ENCODE results near the gene PAGR1. TPM values are rescaled to one million over a fixed set of nuclear protein-coding genes. Genes with fewer than 3 reads are reported as not detected.
A peak's percentile ranks its signal among the peaks of the same experiment; 100 is the strongest.

The PAGR1 gene
- total and polyA plus RNA-seq, 2 of the 13 experiments (the other 11 are each of a cell fraction or from before 2014, with no cell fraction given): 9.8 to 66.4 TPM

DNA sequence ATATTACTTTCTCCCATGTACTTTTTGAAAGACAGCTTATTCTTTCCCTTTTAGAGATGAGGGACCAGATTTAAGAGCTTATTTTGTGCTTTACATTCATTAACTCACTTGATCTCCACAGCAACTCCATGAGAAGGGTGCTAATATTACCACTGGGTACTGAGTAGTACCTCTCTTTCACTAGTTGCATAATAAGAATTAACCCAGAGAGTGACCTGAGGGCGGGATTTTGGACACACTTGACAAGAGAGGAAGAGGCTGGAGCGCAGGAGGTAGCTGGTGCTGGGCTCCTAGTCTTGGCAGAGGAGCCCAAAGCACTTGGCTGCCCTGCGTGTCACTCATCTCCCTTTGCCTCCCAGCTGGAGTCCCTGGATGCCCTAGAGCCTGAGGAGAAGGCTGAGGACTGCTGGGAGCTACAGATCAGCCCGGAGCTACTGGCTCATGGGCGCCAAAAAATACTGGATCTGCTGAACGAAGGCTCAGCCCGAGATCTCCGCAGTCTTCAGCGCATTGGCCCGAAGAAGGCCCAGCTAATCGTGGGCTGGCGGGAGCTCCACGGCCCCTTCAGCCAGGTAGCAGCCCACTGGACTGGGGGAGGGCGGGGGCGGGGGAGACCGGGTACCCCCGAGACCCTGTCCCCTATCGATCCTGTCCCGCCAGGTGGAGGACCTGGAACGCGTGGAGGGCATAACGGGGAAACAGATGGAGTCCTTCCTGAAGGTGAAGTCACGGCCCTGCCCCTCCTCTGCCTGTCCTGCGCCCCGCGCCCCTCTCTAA is 11.3 kb upstream of the PAGR1 start:
- Histone ChIP-seq H3K27ac (ENCODE audit: extremely low read length, insufficient read depth, low read length) (peak overlapping the region; percentile 88), H3K27me3 (ENCODE audit: control insufficient read depth in 1 of 2, insufficient read depth in 2 of 2, low read length in 2 of 2) (no peaks in the 10 kb centered on the region), H4K20me1 (ENCODE audit: insufficient read depth, low read length) (peaks cover 14% of the 10 kb centered on the region; the same call in 1 of the 2 replicates), H3K36me3 (replicated peaks in 1 of 2; ENCODE audit: control insufficient read depth in 1 of 2, insufficient read depth in 2 of 2, low read length in 2 of 2) (peaks cover 19 to 53% of the 10 kb centered on the region in 2 experiments), H3K79me2 (ENCODE audit: insufficient read depth, low read length) (peaks cover 22% of the 10 kb centered on the region), H3K4me2 (ENCODE audit: low read depth, low read length) (peak overlapping the region; percentile 95), H2AFZ (ENCODE audit: low read length) (no peak overlapping the region), H3K9me3 (ENCODE audit: low read length) (no peaks in the 10 kb centered on the region), H3K9ac (ENCODE audit: insufficient read depth, low read depth, low read length) (peak overlapping the region; percentile 88), H3K4me3 (replicated peaks in 1 of 3; ENCODE audit: insufficient read depth in 1 of 3, low read depth in 2 of 3, low read length in 3 of 3) (peak overlapping the region; percentile 59 to 85 (median 77)), H3K4me1 (ENCODE audit: insufficient read depth, low read length) (peaks cover 41% of the 10 kb centered on the region)
- DNase-seq (ENCODE audit: low spot score) (no peak), ATAC-seq (peak; percentile 1; the same call in 2 of the 3 replicates), FAIRE-seq (no peak)
- TSS peak; percentile 90 for BruUV-seq (replicated peaks)
- intact Hi-C loops (cut with micrococcal nuclease; ENCODE audit: unreplicated experiment): loop anchor here (1.0 kb wide), 1 partner anchor 14 kb away; the partner anchor contains the start of gene KIF22
- ChIA-PET POLR2A (interaction anchor here (0.7 to 3.8 kb wide), 19 partner anchors 9 to 334 kb away, joined by 3 to 37 read pairs (median 4); partner anchors contain the start of genes ASPHD1, KIF22, MVP and PAGR1), CTCF (ENCODE audit: low intra/inter-chr PET ratio, low total read pairs) (no interaction called here)
- in situ Hi-C loops (cut with HindIII; ENCODE audit: extremely low pct_ligation_motif_present, low pct_unique_long_range_greater_than_20kb): loop anchor here (25.0 kb wide), 1 partner anchor 858 kb away; the partner anchor contains the start of genes FBRS and PRR14
- WGBS (ENCODE audit: low lambda C conversion rate): 35% methylated on average over 9 of the region's 26 CpGs
- TF ChIP-seq EHMT2 (IDR thresholded peaks at IDR 0.05; ENCODE audit: borderline replicate concordance, low read depth, low read length) (no peak), ZNF577 (CRISPR knock-in tag; IDR thresholded peaks at IDR 0.05; ENCODE audit: borderline replicate concordance, low read depth) (0 out of 2 replicates have a peak, but pooled peaks have one; percentile 20), KLF11 (CRISPR knock-in tag; IDR thresholded peaks at IDR 0.05) (no peak), ZNF30 (CRISPR knock-in tag; IDR thresholded peaks at IDR 0.05) (0 out of 2 replicates have a peak, but pooled peaks have one; percentile 38), ZBTB38 (CRISPR knock-in tag; IDR thresholded peaks at IDR 0.05) (0 out of 2 replicates have a peak, but pooled peaks have one; percentile 73), NCOA1 (CRISPR knock-in tag; IDR thresholded peaks at IDR 0.05) (peak; percentile 93; the same call in 1 of the 2 replicates), ZBTB42 (CRISPR knock-in tag; IDR thresholded peaks at IDR 0.05) (no peak), PCBP1 (IDR thresholded peaks at IDR 0.05; ENCODE audit: borderline replicate concordance, low read depth, low read length) (peak; percentile 67; the same call in 1 of the 2 replicates), ZBTB39 (CRISPR knock-in tag; IDR thresholded peaks at IDR 0.05) (0 out of 2 replicates have a peak, but pooled peaks have one; percentile 24), IKZF4 (CRISPR knock-in tag; IDR thresholded peaks at IDR 0.05; ENCODE audit: borderline replicate concordance, low read depth, not compliant biosample characterization) (no peak), ZNF414 (CRISPR knock-in tag; IDR thresholded peaks at IDR 0.05) (peak; percentile 84), ZNF563 (CRISPR knock-in tag; IDR thresholded peaks at IDR 0.05) (peak; percentile 66; the same call in 1 of the 2 replicates), BCL6 (CRISPR knock-in tag; IDR thresholded peaks at IDR 0.05) (no peak), IRF9 (CRISPR knock-in tag; IDR thresholded peaks at IDR 0.05; ENCODE audit: borderline replicate concordance) (peak; percentile 30; the same call in 1 of the 2 replicates), ZNF567 (CRISPR knock-in tag; IDR thresholded peaks at IDR 0.05; ENCODE audit: borderline replicate concordance) (no peak), ONECUT2 (CRISPR knock-in tag; IDR thresholded peaks at IDR 0.05) (0 out of 2 replicates have a peak, but pooled peaks have one; percentile 27)
- TF ChIP-seq, protein P1, sequence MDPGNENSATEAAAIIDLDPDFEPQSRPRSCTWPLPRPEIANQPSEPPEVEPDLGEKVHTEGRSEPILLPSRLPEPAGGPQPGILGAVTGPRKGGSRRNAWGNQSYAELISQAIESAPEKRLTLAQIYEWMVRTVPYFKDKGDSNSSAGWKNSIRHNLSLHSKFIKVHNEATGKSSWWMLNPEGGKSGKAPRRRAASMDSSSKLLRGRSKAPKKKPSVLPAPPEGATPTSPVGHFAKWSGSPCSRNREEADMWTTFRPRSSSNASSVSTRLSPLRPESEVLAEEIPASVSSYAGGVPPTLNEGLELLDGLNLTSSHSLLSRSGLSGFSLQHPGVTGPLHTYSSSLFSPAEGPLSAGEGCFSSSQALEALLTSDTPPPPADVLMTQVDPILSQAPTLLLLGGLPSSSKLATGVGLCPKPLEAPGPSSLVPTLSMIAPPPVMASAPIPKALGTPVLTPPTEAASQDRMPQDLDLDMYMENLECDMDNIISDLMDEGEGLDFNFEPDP (CRISPR knock-in tag; conservative IDR thresholded peaks at IDR 0.05): 0 out of 2 replicates have a peak, but pooled peaks have one; percentile 92

All from HepG2 (cell line).